HEK293T (cell line): ENCODE data around the gene YES1.
"Not testable (repeated sequence)": the region's sequence is repeated elsewhere in the genome, so short reads cannot be mapped to it uniquely, and the experiment has no call there.

Experiments
- CTCF ChIA-PET: fragments of 350-600 bp; formaldehyde crosslinking; extraction: SDS; loops from one replicate; lab custom pipeline; 2021; ENCODE audit warnings: antibody characterized with exemption, inconsistent platforms; lab: Yijun Ruan, JAX
- POLR2A ChIA-PET: fragments of 350-600 bp; formaldehyde crosslinking; extraction: SDS; loops from one replicate; lab custom pipeline; 2020; ENCODE audit warnings: antibody characterized with exemption, inconsistent platforms; lab: Yijun Ruan, JAX
- DNase-seq: peaks from one replicate; pipeline ENCODE4 v3.0.0; 2012; ENCODE audit warnings: mixed read lengths; ENCODE audit errors: extremely low spot score
- ARNT ChIP-seq: fragments of 450-650 bp; IDR thresholded peaks from 2 replicates; pipeline ENCODE4 v1.6.1; 2017; ENCODE audit warnings: mild to moderate bottlenecking
- BHLHE40 ChIP-seq: fragments of 450-650 bp; IDR thresholded peaks from 2 replicates; pipeline ENCODE4 v1.6.1; 2016; ENCODE audit warnings: mild to moderate bottlenecking, moderate library complexity, borderline replicate concordance
- CTBP1 ChIP-seq: fragments of 450-650 bp; IDR thresholded peaks from 2 replicates; pipeline ENCODE4 v1.6.1; 2016; ENCODE audit warnings: borderline replicate concordance
- ELF4 ChIP-seq: fragments of 450-650 bp; IDR thresholded peaks from 2 replicates; pipeline ENCODE4 v1.6.1; 2017; ENCODE audit warnings: antibody characterized with exemption
- FOXA1 ChIP-seq: fragments of 450-650 bp; IDR thresholded peaks from 2 replicates; pipeline ENCODE4 v1.6.1; 2016; ENCODE audit warnings: mild to moderate bottlenecking
- FOXK2 ChIP-seq: fragments of 450-650 bp; IDR thresholded peaks from 2 replicates; pipeline ENCODE4 v1.6.1; 2016; ENCODE audit warnings: mild to moderate bottlenecking
- FOXM1 ChIP-seq: fragments of 450-650 bp; IDR thresholded peaks from 2 replicates; pipeline ENCODE4 v1.6.1; 2017; ENCODE audit warnings: mild to moderate bottlenecking, borderline replicate concordance
- HDGF ChIP-seq: fragments of 450-650 bp; IDR thresholded peaks from 2 replicates; pipeline ENCODE4 v1.6.1; 2017; ENCODE audit warnings: antibody characterized with exemption, borderline replicate concordance
- L3MBTL2 ChIP-seq: fragments of 450-650 bp; conservative IDR thresholded peaks from 2 replicates; pipeline ENCODE4 v1.6.1; 2016; ENCODE audit warnings: mild to moderate bottlenecking
- LEF1 ChIP-seq: fragments of 450-650 bp; IDR thresholded peaks from 2 replicates; pipeline ENCODE4 v1.6.1; 2017; ENCODE audit warnings: mild to moderate bottlenecking, borderline replicate concordance
- NFRKB ChIP-seq: fragments of 450-650 bp; IDR thresholded peaks from 2 replicates; pipeline ENCODE4 v1.6.1; 2016; ENCODE audit warnings: mild to moderate bottlenecking, moderate library complexity
- SP1 ChIP-seq: fragments of 450-650 bp; IDR thresholded peaks from 2 replicates; pipeline ENCODE4 v1.6.1; 2017
- SUZ12 ChIP-seq: fragments of 450-650 bp; IDR thresholded peaks from 2 replicates; pipeline ENCODE4 v1.6.1; 2016; ENCODE audit warnings: mild to moderate bottlenecking
- TARDBP ChIP-seq: fragments of 450-650 bp; IDR thresholded peaks from 2 replicates; pipeline ENCODE4 v1.6.1; 2016
- ZNF384 ChIP-seq: fragments of 450-650 bp; IDR thresholded peaks from 2 replicates; pipeline ENCODE4 v1.6.1; 2016
- TF ChIP-seq, protein P1 (sequence below): fragments of 450-650 bp; IDR thresholded peaks from 2 replicates; pipeline ENCODE4 v1.6.1; 2016

The YES1 gene

GRCh38 chr18:801137-801536 is 10.9 kb downstream of the YES1 start:
- no peak for DNase-seq
- POLR2A ChIA-PET: no interaction called here

DNA sequence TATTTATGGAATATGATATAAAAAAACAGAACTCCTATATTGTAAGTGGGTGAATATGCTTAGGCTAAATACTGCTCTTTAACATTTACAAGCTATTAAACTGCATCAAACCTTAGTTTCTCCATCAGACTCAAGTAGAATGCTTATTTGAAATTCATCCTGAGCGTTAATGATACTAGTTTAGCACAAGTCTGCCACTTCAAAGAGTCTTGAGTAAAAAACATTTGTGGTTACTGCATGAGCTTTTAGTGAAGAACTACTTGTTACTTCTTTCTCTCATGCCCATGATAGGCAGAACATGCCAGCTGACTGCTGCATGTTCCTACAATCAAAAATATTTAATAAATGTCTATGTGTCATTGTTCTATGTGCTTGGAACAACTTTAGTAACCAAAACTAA is 12.1 kb downstream of the YES1 start:
- POLR2A ChIA-PET: no interaction called here
- TF ChIP-seq FOXM1: no peak
- TF ChIP-seq SP1: no peak
- TF ChIP-seq BHLHE40: no peak
- TF ChIP-seq FOXK2: no peak
- no peak for TF ChIP-seq TARDBP
- no peak for TF ChIP-seq LEF1
- TF ChIP-seq FOXA1: no peak
- TF ChIP-seq L3MBTL2: no peak
- TF ChIP-seq NFRKB: no peak
- TF ChIP-seq, protein P1, sequence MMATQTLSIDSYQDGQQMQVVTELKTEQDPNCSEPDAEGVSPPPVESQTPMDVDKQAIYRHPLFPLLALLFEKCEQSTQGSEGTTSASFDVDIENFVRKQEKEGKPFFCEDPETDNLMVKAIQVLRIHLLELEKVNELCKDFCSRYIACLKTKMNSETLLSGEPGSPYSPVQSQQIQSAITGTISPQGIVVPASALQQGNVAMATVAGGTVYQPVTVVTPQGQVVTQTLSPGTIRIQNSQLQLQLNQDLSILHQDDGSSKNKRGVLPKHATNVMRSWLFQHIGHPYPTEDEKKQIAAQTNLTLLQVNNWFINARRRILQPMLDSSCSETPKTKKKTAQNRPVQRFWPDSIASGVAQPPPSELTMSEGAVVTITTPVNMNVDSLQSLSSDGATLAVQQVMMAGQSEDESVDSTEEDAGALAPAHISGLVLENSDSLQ: no peak
- TF ChIP-seq SUZ12: no peak
- TF ChIP-seq HDGF: no peak
- no peak for TF ChIP-seq ELF4
- CTCF ChIA-PET: interaction anchor here (0.8 kb wide), 2 partner anchors 30 to 73 kb away, joined by 3 read pairs; no protein-coding TSS in a partner anchor
- DNase-seq: no peak

More at GRCh38 chr18:801137-801536, 10.9 kb downstream of the YES1 start:
- no peak for TF ChIP-seq LEF1
- no peak for TF ChIP-seq ELF4
- no peak for TF ChIP-seq FOXK2
- no peak for TF ChIP-seq CTBP1
- no peak for TF ChIP-seq FOXA1
- CTCF ChIA-PET: no interaction called here

- CTCF ChIA-PET, DNase-seq, POLR2A ChIA-PET: not testable (repeated sequence)
Measured at GRCh38 chr18:795383-795782, 16.7 kb downstream of the YES1 start.

DNA sequence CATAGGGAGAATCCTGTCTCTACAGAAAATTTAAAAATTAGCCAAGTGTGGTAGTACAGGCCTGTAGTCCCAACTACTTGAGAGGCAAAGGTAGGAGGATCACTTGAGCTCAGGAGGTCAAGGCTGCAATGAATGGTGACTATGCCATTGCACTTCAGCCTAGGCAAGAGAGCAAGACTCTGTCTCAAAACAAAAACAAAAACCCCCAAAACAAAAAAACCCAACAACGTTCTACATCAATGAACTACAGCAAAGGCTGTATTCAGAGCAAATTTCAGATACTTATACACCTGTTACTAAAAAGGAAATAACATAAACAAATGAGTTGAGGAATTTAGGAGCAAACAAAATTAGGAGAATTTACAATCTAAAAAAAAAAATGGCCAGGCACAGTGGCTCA is 22.6 kb downstream of the YES1 start:
- TF ChIP-seq ZNF384 (no peak), SUZ12 (no peak), ARNT (no peak), FOXA1 (no peak), FOXM1 (no peak), TARDBP (no peak), L3MBTL2 (no peak), ELF4 (no peak), CTBP1 (no peak), NFRKB (no peak), FOXK2 (no peak), LEF1 (no peak), HDGF (no peak)
- TF ChIP-seq, protein P1: no peak
- no peak for DNase-seq
- ChIA-PET CTCF (no interaction called here), POLR2A (no interaction called here)

DNA sequence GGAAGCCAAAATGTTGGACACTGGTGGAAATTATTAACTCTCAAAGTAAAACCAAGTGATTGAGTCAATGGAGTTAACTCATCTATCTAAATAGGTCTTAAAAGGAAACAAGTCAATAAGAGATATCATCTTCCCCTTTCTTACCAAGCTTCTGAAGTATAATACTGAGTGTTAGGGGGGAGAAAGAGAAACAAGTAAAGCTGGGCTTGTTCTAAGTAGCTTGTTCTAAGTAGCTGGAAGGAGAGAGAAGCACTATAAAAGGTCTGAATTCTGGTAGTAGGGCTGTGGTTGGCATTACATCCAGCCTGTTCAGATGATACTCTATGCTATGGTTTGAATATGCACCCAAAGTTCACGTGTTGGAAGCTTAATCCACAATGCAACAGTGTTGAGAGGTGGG is 26.8 kb downstream of the YES1 start:
- CTCF ChIA-PET: no interaction called here
- POLR2A ChIA-PET: no interaction called here
- no peak for DNase-seq
- TF ChIP-seq HDGF (no peak), BHLHE40 (no peak), SP1 (no peak), LEF1 (no peak), TARDBP (no peak), L3MBTL2 (no peak), ARNT (no peak), FOXA1 (no peak), CTBP1 (no peak), ZNF384 (no peak), FOXM1 (no peak), ELF4 (no peak), SUZ12 (no peak)
- TF ChIP-seq, protein P1: no peak

DNA sequence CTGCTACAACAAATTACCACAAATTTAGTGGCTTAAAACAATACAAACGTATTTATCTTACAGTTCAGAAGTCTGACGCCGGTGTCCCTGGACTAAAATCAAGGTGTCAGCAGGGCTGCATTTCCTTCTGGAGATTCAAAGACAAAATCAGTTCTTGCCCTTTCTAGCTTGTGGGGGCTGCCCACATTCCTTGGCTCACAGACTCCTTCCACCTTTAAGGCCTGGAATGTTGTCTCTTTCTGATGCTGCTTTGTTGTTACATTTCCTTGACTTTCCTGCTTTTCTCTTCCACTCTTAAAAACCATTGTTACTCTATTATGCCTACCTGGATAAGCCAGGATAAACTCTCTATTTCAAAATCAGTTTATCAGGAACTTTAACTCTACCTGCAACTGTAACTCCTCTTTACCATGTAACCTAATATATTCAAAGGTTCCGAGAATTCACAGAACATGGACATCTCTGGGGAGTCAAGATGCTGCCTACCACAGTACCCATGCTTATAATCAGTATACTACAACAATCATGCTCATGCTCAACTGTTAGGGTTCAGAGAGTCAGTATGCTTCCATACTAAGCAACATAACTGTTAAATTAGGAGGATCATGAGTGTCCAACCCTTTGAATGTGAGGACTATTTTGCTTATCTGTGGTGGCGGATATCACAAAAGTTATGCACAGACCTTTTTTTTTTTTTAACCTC is 27.4 kb downstream of the YES1 start:
- POLR2A ChIA-PET: no interaction called here
- TF ChIP-seq HDGF (no peak), ARNT (no peak), ELF4 (no peak), TARDBP (no peak), BHLHE40 (no peak), FOXA1 (no peak), SUZ12 (no peak), L3MBTL2 (no peak), FOXK2 (no peak), LEF1 (no peak), FOXM1 (no peak)
- CTCF ChIA-PET: no interaction called here
- DNase-seq: no peak
